Ascending aorta (tissue), 2 donors: ENCODE measurements around the gene NINJ2. TPM values are rescaled to one million over a fixed set of nuclear protein-coding genes. Genes with fewer than 3 reads are reported as not detected.
"Not testable (repeated sequence)": the region's sequence is repeated elsewhere in the genome, so short reads cannot be mapped to it uniquely, and the experiment has no call there.

ENCODE experiments used
- DNase-seq, 2 donors: peaks; one replicate each; pipeline ENCODE4 v3.0.0-alpha.2; 2019; ENCODE audit warnings: low spot score in 2 of 2
- H3K27ac ChIP-seq, 2 donors: fragments of 200-600 bp; sonication (generic); one replicate each; pipeline ENCODE4 v1.5.1; 2016 to 2017; ENCODE audit warnings: mild to moderate bottlenecking in 1 of 2
- H3K27me3 ChIP-seq: fragments of 200-600 bp; sonication (generic); one replicate; pipeline ENCODE4 v1.5.1; 2017
- H3K36me3 ChIP-seq, 2 donors: fragments of 200-600 bp; sonication (generic); one replicate each; pipeline ENCODE4 v1.5.1; 2016
- H3K4me1 ChIP-seq, 2 donors: fragments of 200-600 bp; sonication (generic); one replicate each; pipeline ENCODE4 v1.5.1; 2016 to 2017; ENCODE audit warnings: mild to moderate bottlenecking in 1 of 2
- H3K4me3 ChIP-seq, 2 donors: fragments of 200-600 bp; sonication (generic); one replicate each; pipeline ENCODE4 v1.5.1; 2016 to 2017; ENCODE audit warnings: mild to moderate bottlenecking in 1 of 2
- H3K9me3 ChIP-seq, 2 donors: fragments of 200-600 bp; sonication (generic); one replicate each; pipeline ENCODE4 v1.5.1; 2016
- CTCF ChIP-seq, 3 experiments: fragments of 200-600 bp in 2 of 3; fragments of 450-650 bp in 1 of 3; sonication (generic) in 2 of 3; IDR thresholded peaks; one replicate each; pipeline ENCODE4 v1.5.1; 2016 to 2019; ENCODE audit warnings: antibody characterized with exemption in 3 of 3, mild to moderate bottlenecking in 1 of 3, moderate library complexity in 1 of 3
- intact Hi-C: fragments of 100-400 bp; cut with DNase I; formaldehyde crosslinking; loops from one replicate; pipeline ENCODE4 v1.15.1; 2023
- total RNA-seq: library from RNA; depleted of rRNA; stranded (reverse); fragments of >200 nt; gene quantifications from one replicate; pipeline ENCODE4 v1.1.0, GENCODE V29; 2016

NINJ2 gene
- total RNA-seq, 1 donor from 2014 or later: 24.1 TPM

- DNase-seq: peak in 1 of 2 donors; percentile 67
- peak overlapping the region; percentile 72 to 81 for H3K4me3 ChIP-seq
- peaks cover 18 to 36% of the 10 kb centered on the region in 2 donors for H3K4me1 ChIP-seq
- no peaks in the 10 kb centered on the region for H3K9me3 ChIP-seq
- H3K27ac ChIP-seq: peak overlapping the region; percentile 97 to 99
- TF ChIP-seq CTCF (IDR thresholded peaks at IDR 0.05): no peak
- intact Hi-C loops: loop anchor here (2.0 to 5.0 kb wide), 2 partner anchors 79 to 107 kb away; no protein-coding TSS in a partner anchor
- H3K36me3 ChIP-seq: no peaks in the 10 kb centered on the region
- no peaks in the 10 kb centered on the region for H3K27me3 ChIP-seq
Observed at GRCh38 chr12:643475-644302, 19.6 kb downstream of the NINJ2 start.

GRCh38 chr12:642633-643474 lies 20.4 kb downstream of the NINJ2 start:
- Histone ChIP-seq H3K4me3 (peak overlapping the region; percentile 72 to 81), H3K27me3 (no peaks in the 10 kb centered on the region), H3K27ac (peak overlapping the region; percentile 97 to 99), H3K36me3 (no peaks in the 10 kb centered on the region), H3K9me3 (no peaks in the 10 kb centered on the region), H3K4me1 (peaks cover 18 to 36% of the 10 kb centered on the region in 2 donors)
- intact Hi-C loops: loop anchor here (2.0 to 5.0 kb wide), 2 partner anchors 79 to 108 kb away; no protein-coding TSS in a partner anchor
- peak; percentile 37 to 48 (median 39) for TF ChIP-seq CTCF (IDR thresholded peaks at IDR 0.05)
- DNase-seq: peak in 1 of 2 donors; percentile 79

- H3K9me3 ChIP-seq, H3K4me3 ChIP-seq, H3K27me3 ChIP-seq, H3K36me3 ChIP-seq, DNase-seq: not testable (repeated sequence)
- H3K4me1 ChIP-seq: peaks cover 14 to 28% of the 10 kb centered on the region in 2 donors
- peak overlapping the region; percentile 12 to 99 for H3K27ac ChIP-seq
- intact Hi-C loops: loop anchor here (5.0 kb wide), 1 partner anchor 81 kb away; no protein-coding TSS in a partner anchor
Observed at GRCh38 chr12:641321-641720, 21.9 kb downstream of the NINJ2 start.

- H3K4me1 ChIP-seq: peaks cover 8 to 23% of the 10 kb centered on the region in 2 donors
- no peaks in the 10 kb centered on the region for H3K9me3 ChIP-seq
- DNase-seq: no peak
- peak overlapping the region in 1 of 2 donors; percentile 99 for H3K27ac ChIP-seq
- no peak for TF ChIP-seq CTCF (IDR thresholded peaks at IDR 0.05)
- intact Hi-C loops: loop anchor here (5.0 kb wide), 1 partner anchor 82 kb away; no protein-coding TSS in a partner anchor
- H3K27me3 ChIP-seq: no peaks in the 10 kb centered on the region
- no peak overlapping the region for H3K4me3 ChIP-seq
- no peaks in the 10 kb centered on the region for H3K36me3 ChIP-seq
Observed at GRCh38 chr12:640773-641172, 22.5 kb downstream of the NINJ2 start.

GRCh38 chr12:639988-640387 lies 23.3 kb downstream of the NINJ2 start:
- no peak for TF ChIP-seq CTCF (IDR thresholded peaks at IDR 0.05)
- intact Hi-C loops: loop anchor here (5.0 to 10.0 kb wide), 2 partner anchors 82 to 155 kb away; no protein-coding TSS in a partner anchor

More at GRCh38 chr12:639988-640387, 23.3 kb downstream of the NINJ2 start:
- H3K27me3 ChIP-seq: no peaks in the 10 kb centered on the region
- H3K4me1 ChIP-seq: peaks cover 4 to 15% of the 10 kb centered on the region in 2 donors
- no peaks in the 10 kb centered on the region for H3K9me3 ChIP-seq
- no peak overlapping the region for H3K4me3 ChIP-seq
- peak overlapping the region in 1 of 2 donors; percentile 45 for H3K27ac ChIP-seq
- no peak for DNase-seq
- no peaks in the 10 kb centered on the region for H3K36me3 ChIP-seq
